GM21526 (cell line): ENCODE measurements around the gene CCL17.
"Not testable (repeated sequence)": the region's sequence is repeated elsewhere in the genome, so short reads cannot be mapped to it uniquely, and the experiment has no call there.

Experiments
- ATAC-seq: cut with Tn5 transposase; IDR thresholded peaks from one replicate; pipeline ENCODE4 v1.9.1; 2021; ENCODE audit warnings: moderate library complexity; ENCODE audit not compliant: unreplicated experiment, low FRiP score

Gene CCL17

GRCh38 chr16:57394444-57394843 is 10.1 kb upstream of the CCL17 start:
- ATAC-seq = no peak

- ATAC-seq = no peak
Observed at GRCh38 chr16:57395026-57395425, 9.5 kb upstream of the CCL17 start.

- no peak for ATAC-seq
Observed at GRCh38 chr16:57396786-57397185, 7.8 kb upstream of the CCL17 start.

- not testable (repeated sequence) for ATAC-seq
Observed at GRCh38 chr16:57397493-57397892, 7.1 kb upstream of the CCL17 start.

- ATAC-seq = no peak
Observed at GRCh38 chr16:57401943-57402640, 2.5 kb upstream of the CCL17 start.

GRCh38 chr16:57405097-57405496 is 530 bp downstream of the CCL17 start:
- no peak for ATAC-seq

GRCh38 chr16:57406881-57407280 is 2.3 kb downstream of the CCL17 start:
- ATAC-seq = no peak

- no peak for ATAC-seq
Observed at GRCh38 chr16:57407521-57408353, 3.2 kb downstream of the CCL17 start.

GRCh38 chr16:57409065-57409464 is 4.5 kb downstream of the CCL17 start:
- ATAC-seq = no peak

- no peak for ATAC-seq
Observed at GRCh38 chr16:57409870-57410587, 5.5 kb downstream of the CCL17 start.

GRCh38 chr16:57411362-57411976 is 6.9 kb downstream of the CCL17 start:
- ATAC-seq = no peak

GRCh38 chr16:57412584-57412983 is 8.0 kb downstream of the CCL17 start:
- no peak for ATAC-seq

GRCh38 chr16:57413301-57413730 is 8.7 kb downstream of the CCL17 start:
- ATAC-seq = peak; percentile 52

GRCh38 chr16:57413733-57414132 is 9.2 kb downstream of the CCL17 start:
- no peak for ATAC-seq

- no peak for ATAC-seq
Observed at GRCh38 chr16:57416084-57416483, 11.5 kb downstream of the CCL17 start.

GRCh38 chr16:57419506-57419905 is 14.9 kb downstream of the CCL17 start:
- ATAC-seq = no peak

GRCh38 chr16:57422026-57422944 is 17.7 kb downstream of the CCL17 start:
- ATAC-seq = no peak

- no peak for ATAC-seq
Observed at GRCh38 chr16:57423152-57423551, 18.6 kb downstream of the CCL17 start.

- no peak for ATAC-seq
Observed at GRCh38 chr16:57424583-57424982, 20.0 kb downstream of the CCL17 start.

GRCh38 chr16:57426356-57426755 is 21.8 kb downstream of the CCL17 start:
- ATAC-seq = no peak
